A549 (cell line): ENCODE results near the gene NTRK3. TPM values are rescaled to one million over a fixed set of nuclear protein-coding genes. Genes with fewer than 3 reads are reported as not detected.

Source experiments
- ATAC-seq, 2 experiments: fragments of 200-7000 bp in 1 of 2; fragments of >200 bp in 1 of 2; cut with Nextera tagmentation in 1 of 2; cut with Tn5 transposase in 1 of 2; 3 replicates each; pipeline versions ENCODE4 v1.8.0 to v1.9.1; 2018 to 2020; ENCODE audit warnings: mild to moderate bottlenecking in 1 of 2, moderate library complexity in 1 of 2
- CTCF ChIA-PET: fragments of 300-600 bp; sonication (Branson Sonifier 250); formaldehyde crosslinking; extraction: SDS; loops from one replicate; lab custom pipeline; 2021; ENCODE audit warnings: antibody characterized with exemption, inconsistent platforms; lab: Yijun Ruan, JAX
- POLR2A ChIA-PET: fragments of 350-600 bp; formaldehyde crosslinking; extraction: SDS; loops from one replicate; lab custom pipeline; 2021; ENCODE audit warnings: antibody characterized with exemption, inconsistent platforms; lab: Yijun Ruan, JAX
- DNase-seq, 2 experiments: peaks; one replicate each; pipeline versions ENCODE4 v3.0.0 to v3.0.0-alpha.2; 2011 to 2016; ENCODE audit warnings: low read depth in 1 of 2, low spot score in 1 of 2
- FAIRE-seq: peaks from 2 replicates; lab custom pipeline; 2011; peaks lifted over from hg19 to GRCh38; lab: Jason Lieb, UNC
- H3K27ac ChIP-seq, 2 experiments: fragments of >200 bp; sonication (Bioruptor Twin); formaldehyde crosslinking; 3 replicates each; pipeline ENCODE4 v1.5.1; 2016 to 2017
- H3K4me1 ChIP-seq: fragments of >200 bp; sonication (Bioruptor Twin); formaldehyde crosslinking; 3 replicates; pipeline ENCODE4 v1.6.1; 2016
- H3K4me2 ChIP-seq: fragments of >200 bp; sonication (Bioruptor Twin); formaldehyde crosslinking; 3 replicates; pipeline ENCODE4 v1.6.1; 2016
- H3K4me3 ChIP-seq: fragments of >200 bp; sonication (Bioruptor Twin); formaldehyde crosslinking; 3 replicates; pipeline ENCODE4 v1.5.1; 2016
- H3K9me3 ChIP-seq: fragments of >200 bp; sonication (Bioruptor Twin); formaldehyde crosslinking; 3 replicates; pipeline ENCODE4 v1.6.1; 2016
- CBX2 ChIP-seq: fragments of 200-600 bp; sonication (generic); IDR thresholded peaks from 2 replicates; pipeline ENCODE4 v1.6.1; 2016; ENCODE audit warnings: low read depth, mild to moderate bottlenecking, borderline replicate concordance
- CEBPB ChIP-seq, 2 experiments: fragments of >200 bp in 1 of 2; sonication (Bioruptor Twin) in 1 of 2; formaldehyde crosslinking in 1 of 2; IDR thresholded peaks; 2 replicates each; pipeline ENCODE4 v1.6.1; 2012 to 2016
- EHMT2 ChIP-seq: fragments of 200-600 bp; sonication (generic); IDR thresholded peaks from 2 replicates; pipeline ENCODE4 v1.6.1; 2016; ENCODE audit warnings: antibody characterized with exemption, low read depth, mild to moderate bottlenecking, moderate library complexity
- ESRRA ChIP-seq: fragments of 150-350 bp; IDR thresholded peaks from 2 replicates; pipeline ENCODE4 v1.6.1; 2014; ENCODE audit warnings: mild to moderate bottlenecking, low read length, borderline replicate concordance
- FOXS1 ChIP-seq: fragments of 250-450 bp; sonication (Bioruptor Pico); IDR thresholded peaks from 2 replicates; pipeline ENCODE4 v1.5.0; 2020; ENCODE audit warnings: mild to moderate bottlenecking, moderate library complexity
- GATA3 ChIP-seq: IDR thresholded peaks from 2 replicates; pipeline ENCODE4 v1.6.1; 2012; ENCODE audit warnings: borderline replicate concordance
- HOXA7 ChIP-seq: fragments of 250-450 bp; sonication (Bioruptor Pico); IDR thresholded peaks from 2 replicates; pipeline ENCODE4 v1.5.0; 2020; ENCODE audit warnings: mild to moderate bottlenecking, moderate library complexity
- HOXB13 ChIP-seq: fragments of 250-450 bp; sonication (Bioruptor Pico); IDR thresholded peaks from 2 replicates; pipeline ENCODE4 v1.5.0; 2020; ENCODE audit warnings: low read depth, mild to moderate bottlenecking, moderate library complexity
- HOXB5 ChIP-seq: fragments of 250-450 bp; sonication (Bioruptor Pico); IDR thresholded peaks from 2 replicates; pipeline ENCODE4 v1.5.0; 2020; ENCODE audit warnings: mild to moderate bottlenecking, moderate library complexity
- JUN ChIP-seq, 2 experiments: fragments of >200 bp; sonication (Bioruptor Twin); formaldehyde crosslinking; IDR thresholded peaks; 2 replicates in 1 of 2; 3 replicates in 1 of 2; pipeline ENCODE4 v1.6.1; 2016 to 2017
- KDM1A ChIP-seq: fragments of 200-600 bp; sonication (generic); IDR thresholded peaks from 2 replicates; pipeline ENCODE4 v1.6.1; 2016; ENCODE audit warnings: low read depth, mild to moderate bottlenecking
- MYC ChIP-seq: IDR thresholded peaks from 2 replicates; pipeline ENCODE4 v1.6.1; 2012; ENCODE audit warnings: mild to moderate bottlenecking, inconsistent platforms, low read length, improper control_type of control experiment, borderline replicate concordance
- NFE2L2 ChIP-seq: fragments of 150-350 bp; conservative IDR thresholded peaks from 2 replicates; pipeline ENCODE4 v1.6.1; 2014; ENCODE audit warnings: low read length
- NPAS2 ChIP-seq: fragments of 250-450 bp; sonication (Bioruptor Pico); IDR thresholded peaks from 2 replicates; pipeline ENCODE4 v1.8.0; 2022; ENCODE audit warnings: mild to moderate bottlenecking, moderate library complexity, borderline replicate concordance
- NR3C1 ChIP-seq: fragments of >200 bp; sonication (Bioruptor Twin); formaldehyde crosslinking; IDR thresholded peaks from 3 replicates; pipeline ENCODE4 v1.6.1; 2017
- PHF8 ChIP-seq: fragments of 200-600 bp; sonication (generic); IDR thresholded peaks from 2 replicates; pipeline ENCODE4 v1.6.1; 2016; ENCODE audit warnings: low read depth, mild to moderate bottlenecking, antibody characterized with exemption, moderate library complexity, borderline replicate concordance
- RAD21 ChIP-seq, 2 experiments: fragments of >200 bp in 1 of 2; sonication (Bioruptor Twin) in 1 of 2; formaldehyde crosslinking in 1 of 2; IDR thresholded peaks in 1 of 2; conservative IDR thresholded peaks in 1 of 2; 2 replicates in 1 of 2; 3 replicates in 1 of 2; pipeline ENCODE4 v1.6.1; 2012 to 2018; ENCODE audit warnings: inconsistent platforms in 1 of 2
- RFX5 ChIP-seq: fragments of 450-650 bp; IDR thresholded peaks from 2 replicates; pipeline ENCODE4 v1.7.1; 2014; ENCODE audit warnings: antibody characterized with exemption, mild to moderate bottlenecking, moderate library complexity
- RNF2 ChIP-seq: fragments of 200-600 bp; sonication (generic); IDR thresholded peaks from 2 replicates; pipeline ENCODE4 v1.6.1; 2016; ENCODE audit warnings: low read depth, mild to moderate bottlenecking, antibody characterized with exemption, moderate library complexity, borderline replicate concordance
- SMC3 ChIP-seq: fragments of >200 bp; sonication (Bioruptor Twin); formaldehyde crosslinking; IDR thresholded peaks from 3 replicates; pipeline ENCODE4 v1.6.1; 2018; ENCODE audit warnings: inconsistent platforms
- SREBF2 ChIP-seq: fragments of 450-650 bp; IDR thresholded peaks from 2 replicates; pipeline ENCODE4 v1.6.1; 2014; ENCODE audit warnings: mild to moderate bottlenecking, moderate library complexity
- ZC3H11A ChIP-seq: fragments of 450-650 bp; IDR thresholded peaks from 2 replicates; pipeline ENCODE4 v1.6.1; 2014; ENCODE audit warnings: antibody characterized with exemption, mild to moderate bottlenecking
- ZSCAN20 ChIP-seq: fragments of 250-450 bp; sonication (Bioruptor Pico); IDR thresholded peaks from 2 replicates; pipeline ENCODE4 v1.8.0; 2022; ENCODE audit warnings: mild to moderate bottlenecking, moderate library complexity
- WGBS: methylation state at CpG from one replicate; pipeline ENCODE4 v1.1.6; 2017; ENCODE audit errors: missing lambda C conversion rate; 5-methylcytosine and 5-hydroxymethylcytosine counted together
- polyA plus RNA-seq, 4 experiments: library from polyadenylated mRNA; depleted of rRNA in 3 of 4; stranded (reverse); fragments of >200 nt; fragmentation: RNase III in 1 of 4; extraction: RNeasy Plus Mini Kit Qiagen cat#74134 plus additional on column Dnase treatment in 1 of 4; gene quantifications; 2 replicates in 3 of 4; 3 replicates in 1 of 4; pipeline ENCODE4 v1.2.3, GENCODE V29; 2011 to 2017
- TF ChIP-seq, protein P1 (sequence below): IDR thresholded peaks from 2 replicates; pipeline ENCODE4 v1.6.1; 2012; ENCODE audit warnings: low read depth, borderline replicate concordance
- TF ChIP-seq, protein P2 (sequence below): IDR thresholded peaks from 2 replicates; pipeline ENCODE4 v1.6.1; 2012
- TF ChIP-seq, protein P3 (sequence below): fragments of 450-650 bp; IDR thresholded peaks from 2 replicates; pipeline ENCODE4 v1.6.1; 2014; ENCODE audit warnings: antibody characterized with exemption

Gene NTRK3
- polyA plus RNA-seq, 2 of the 4 experiments (the other 2 are of a cell fraction): 55.0 to 55.2 TPM

DNA sequence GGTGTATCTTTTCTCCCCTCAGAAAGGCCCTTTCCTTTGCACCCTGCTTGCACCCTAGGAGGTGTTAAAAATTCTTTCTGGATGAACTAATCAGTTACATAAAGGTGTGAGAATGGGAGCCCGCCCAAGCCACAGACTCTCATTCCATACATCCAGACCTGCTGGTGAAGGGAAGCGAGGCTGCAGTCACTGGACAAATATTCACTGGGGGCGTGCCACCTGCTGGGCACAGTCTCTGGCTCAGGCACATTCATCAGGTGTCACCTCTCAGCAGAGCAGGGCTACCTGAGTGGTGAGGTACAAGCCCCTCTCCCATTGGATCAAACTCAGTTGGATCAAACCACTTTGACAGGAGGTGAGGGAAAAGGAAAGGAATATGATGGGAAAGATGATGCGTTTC lies 52.0 kb downstream of the NTRK3 start:
- TF ChIP-seq PHF8: no peak
- TF ChIP-seq, protein P1, sequence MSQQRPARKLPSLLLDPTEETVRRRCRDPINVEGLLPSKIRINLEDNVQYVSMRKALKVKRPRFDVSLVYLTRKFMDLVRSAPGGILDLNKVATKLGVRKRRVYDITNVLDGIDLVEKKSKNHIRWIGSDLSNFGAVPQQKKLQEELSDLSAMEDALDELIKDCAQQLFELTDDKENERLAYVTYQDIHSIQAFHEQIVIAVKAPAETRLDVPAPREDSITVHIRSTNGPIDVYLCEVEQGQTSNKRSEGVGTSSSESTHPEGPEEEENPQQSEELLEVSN: no peak
- TF ChIP-seq RAD21 (conservative IDR thresholded peaks at IDR 0.05 in 1 of 2, IDR thresholded peaks at IDR 0.05 in 1 of 2): no peak
- no peak for TF ChIP-seq ZC3H11A
- no peak for TF ChIP-seq HOXB13
- TF ChIP-seq SREBF2: no peak
- no peak for TF ChIP-seq ESRRA
- TF ChIP-seq CEBPB (IDR thresholded peaks at IDR 0.05): no peak
- no peak for TF ChIP-seq EHMT2
- no peak for TF ChIP-seq ZSCAN20 (CRISPR knock-in tag)
- TF ChIP-seq, protein P2, sequence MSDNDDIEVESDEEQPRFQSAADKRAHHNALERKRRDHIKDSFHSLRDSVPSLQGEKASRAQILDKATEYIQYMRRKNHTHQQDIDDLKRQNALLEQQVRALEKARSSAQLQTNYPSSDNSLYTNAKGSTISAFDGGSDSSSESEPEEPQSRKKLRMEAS: no peak
- TF ChIP-seq FOXS1 (CRISPR knock-in tag): no peak
- no peak for TF ChIP-seq MYC
- DNase-seq (no peak), FAIRE-seq (no peak), ATAC-seq (no peak)
- Histone ChIP-seq H3K4me2 (no peak overlapping the region), H3K9me3 (no peaks in the 10 kb centered on the region), H3K27ac (no peak overlapping the region), H3K4me1 (0 out of 3 replicates have a peak, but pooled peaks cover 5% of the 10 kb centered on the region), H3K4me3 (no peak overlapping the region)
- WGBS: 26% methylated on average over 3 of the region's 4 CpGs
- POLR2A ChIA-PET: no interaction called here
- CTCF ChIA-PET: no interaction called here

DNA sequence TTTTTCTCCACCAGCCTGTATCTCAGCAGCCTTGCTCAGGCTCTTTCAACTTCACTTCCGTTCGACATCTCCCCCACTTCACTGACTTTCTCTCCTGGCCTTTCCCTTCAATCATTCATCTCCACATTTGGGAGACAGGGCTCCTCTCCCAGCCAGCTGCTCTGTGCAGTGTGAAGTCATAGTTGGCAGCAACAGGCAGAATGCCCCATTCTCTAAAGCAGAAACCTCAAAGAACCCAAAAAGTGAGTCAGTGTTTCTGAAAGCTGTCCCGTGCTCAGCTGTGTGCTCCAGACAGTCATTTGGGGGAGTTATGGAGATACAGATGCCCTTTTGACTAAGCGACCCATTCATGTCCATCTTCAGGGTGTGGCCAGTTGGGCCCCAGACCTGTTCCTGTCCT lies 54.3 kb downstream of the NTRK3 start:
- H3K27ac ChIP-seq: no peak overlapping the region
- TF ChIP-seq ZC3H11A: no peak
- ATAC-seq: no peak
- H3K4me1 ChIP-seq: no peaks in the 10 kb centered on the region
- no peak for DNase-seq
- POLR2A ChIA-PET: no interaction called here
- no peak for FAIRE-seq
- no peaks in the 10 kb centered on the region for H3K9me3 ChIP-seq
- WGBS: 16% methylated on average over 4 of the region's 4 CpGs
- no peak overlapping the region for H3K4me3 ChIP-seq
- H3K4me2 ChIP-seq: no peak overlapping the region
- CTCF ChIA-PET: interaction anchor here (0.6 to 1.5 kb wide), 3 partner anchors 12 to 958 kb away, joined by 3 read pairs; no protein-coding TSS in a partner anchor

DNA sequence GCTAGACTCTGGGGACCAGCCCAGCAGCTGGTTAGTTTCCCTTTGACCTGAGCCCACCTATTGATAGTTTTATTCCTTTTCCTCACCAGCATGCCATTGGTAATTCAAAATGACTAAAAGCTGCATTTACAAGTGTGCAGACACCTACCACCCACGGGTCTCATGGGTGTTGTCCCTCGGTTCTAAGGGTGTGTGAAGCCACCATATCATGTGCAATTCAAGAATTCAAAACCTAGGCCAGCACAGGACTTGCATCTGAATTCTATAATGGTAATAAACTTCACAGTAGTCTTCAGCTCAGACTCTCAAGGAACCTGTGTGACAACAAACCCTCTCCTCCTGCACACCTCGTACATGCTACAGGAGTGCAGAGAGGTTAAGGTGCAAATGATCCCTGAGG lies 55.3 kb downstream of the NTRK3 start:
- no peak for FAIRE-seq
- TF ChIP-seq RAD21 (conservative IDR thresholded peaks at IDR 0.05 in 1 of 2, IDR thresholded peaks at IDR 0.05 in 1 of 2) (no peak), JUN (IDR thresholded peaks at IDR 0.05) (no peak)

DNA sequence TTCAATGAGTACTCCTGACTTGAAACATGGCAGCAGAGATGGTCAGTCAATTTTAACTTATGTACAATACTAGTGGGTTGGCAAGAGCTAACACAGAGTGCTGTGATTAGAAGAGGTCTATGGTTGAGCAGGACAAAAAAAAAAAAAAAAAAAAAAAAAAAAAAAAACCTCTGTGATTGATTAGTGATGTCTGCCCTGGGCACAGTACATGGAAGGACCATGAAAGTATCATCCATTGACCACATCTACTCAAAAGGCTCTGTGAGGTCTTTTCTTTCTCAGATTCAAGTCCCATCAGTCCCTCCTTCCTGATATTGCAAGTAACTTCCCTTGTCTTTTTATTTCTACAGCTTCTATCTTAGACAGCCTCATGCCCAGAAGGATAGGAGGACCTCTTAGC lies 59.6 kb downstream of the NTRK3 start:
- DNase-seq (no peak), FAIRE-seq (no peak), ATAC-seq (no peak)
- POLR2A ChIA-PET: no interaction called here
- no peak overlapping the region for H3K27ac ChIP-seq
- CTCF ChIA-PET: interaction anchor here (1.1 kb wide), 1 partner anchor 49 kb away, joined by 3 read pairs; no protein-coding TSS in a partner anchor
- no peak for TF ChIP-seq ZSCAN20 (CRISPR knock-in tag)
- H3K9me3 ChIP-seq: no peaks in the 10 kb centered on the region
- H3K4me1 ChIP-seq: no peaks in the 10 kb centered on the region
- no peak overlapping the region for H3K4me3 ChIP-seq
- no peak overlapping the region for H3K4me2 ChIP-seq

More for the DNA sequence above, 55.3 kb downstream of the NTRK3 start:
- 6% methylated on average over 3 of the region's 3 CpGs for WGBS
- DNase-seq: no peak
- no peak for ATAC-seq
- CTCF ChIA-PET: interaction anchor here (1.5 kb wide), 2 partner anchors 13 to 46 kb away, joined by 3 to 6 read pairs; no protein-coding TSS in a partner anchor
- Histone ChIP-seq H3K4me1 (no peaks in the 10 kb centered on the region), H3K27ac (no peak overlapping the region), H3K4me3 (no peak overlapping the region), H3K4me2 (no peak overlapping the region), H3K9me3 (no peaks in the 10 kb centered on the region)
- POLR2A ChIA-PET: no interaction called here

DNA sequence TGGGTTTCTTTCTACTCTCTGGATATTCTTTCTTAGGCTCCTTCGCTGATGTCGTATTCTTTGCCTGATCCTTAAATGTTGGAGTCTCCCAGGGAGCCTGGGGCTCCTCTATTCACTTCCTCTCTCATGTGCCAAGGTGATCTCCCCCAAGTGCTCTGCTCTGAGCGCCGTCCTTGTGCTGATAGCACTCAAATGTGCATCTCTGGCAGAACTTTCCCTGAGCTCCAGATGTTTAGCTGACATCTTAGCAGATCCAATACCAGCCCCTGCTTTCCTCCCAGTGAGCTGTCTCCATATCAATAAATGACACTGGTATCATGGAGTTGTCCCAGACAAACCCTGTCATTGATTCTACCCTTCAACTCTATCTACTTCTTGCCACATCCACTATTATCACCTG lies 62.4 kb downstream of the NTRK3 start:
- Histone ChIP-seq H3K4me1 (no peaks in the 10 kb centered on the region), H3K4me2 (no peak overlapping the region), H3K9me3 (no peaks in the 10 kb centered on the region), H3K27ac (no peak overlapping the region), H3K4me3 (no peak overlapping the region)
- CTCF ChIA-PET: interaction anchor here (0.6 to 0.7 kb wide), 2 partner anchors 25 to 63 kb away, joined by 3 read pairs; no protein-coding TSS in a partner anchor
- no peak for TF ChIP-seq GATA3
- TF ChIP-seq, protein P3, sequence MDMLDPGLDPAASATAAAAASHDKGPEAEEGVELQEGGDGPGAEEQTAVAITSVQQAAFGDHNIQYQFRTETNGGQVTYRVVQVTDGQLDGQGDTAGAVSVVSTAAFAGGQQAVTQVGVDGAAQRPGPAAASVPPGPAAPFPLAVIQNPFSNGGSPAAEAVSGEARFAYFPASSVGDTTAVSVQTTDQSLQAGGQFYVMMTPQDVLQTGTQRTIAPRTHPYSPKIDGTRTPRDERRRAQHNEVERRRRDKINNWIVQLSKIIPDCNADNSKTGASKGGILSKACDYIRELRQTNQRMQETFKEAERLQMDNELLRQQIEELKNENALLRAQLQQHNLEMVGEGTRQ: no peak
- TF ChIP-seq KDM1A: no peak
- TF ChIP-seq RNF2: no peak
- no peak for TF ChIP-seq RFX5
- no peak for TF ChIP-seq EHMT2
- TF ChIP-seq HOXA7 (CRISPR knock-in tag): no peak
- TF ChIP-seq NPAS2 (CRISPR knock-in tag): no peak
- no peak for TF ChIP-seq HOXB5 (CRISPR knock-in tag)
- no peak for TF ChIP-seq NFE2L2
- TF ChIP-seq NR3C1: no peak
- no peak for TF ChIP-seq CBX2
- no peak for TF ChIP-seq SMC3
- 39% methylated on average over 4 of the region's 4 CpGs for WGBS
- POLR2A ChIA-PET: no interaction called here
- no peak for DNase-seq
- no peak for FAIRE-seq
- no peak for ATAC-seq
